ENCODE results near the gene RBM20. TPM values are rescaled to one million over a fixed set of nuclear protein-coding genes. Genes with fewer than 3 reads are reported as not detected.
"Not testable (repeated sequence)": the region's sequence is repeated elsewhere in the genome, so short reads cannot be mapped to it uniquely, and the experiment has no call there.

RBM20 gene
- total and polyA plus RNA-seq, 5 experiments from 2014 or later = 0.20 to 0.93 (median 0.49) TPM

DNA sequence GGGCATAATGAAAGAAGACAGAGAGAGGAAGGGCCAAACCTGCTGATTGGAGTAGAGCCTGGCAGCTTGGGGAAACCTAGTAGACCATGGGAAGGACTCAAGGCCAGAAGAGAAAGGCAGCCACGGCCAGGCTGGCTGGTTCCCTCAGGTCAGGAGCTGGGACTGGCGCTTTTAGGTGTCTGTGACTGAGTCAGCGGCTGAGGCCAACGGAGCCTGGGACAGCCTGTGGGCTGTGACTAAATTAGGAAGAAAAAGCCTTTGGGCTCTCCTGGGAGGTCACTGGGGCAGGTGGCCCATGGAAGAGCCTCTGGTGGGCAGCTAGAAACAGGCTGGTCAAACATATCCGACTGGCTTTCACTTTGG, 118.7 kb downstream of the RBM20 start:
- no peak for ATAC-seq
- no peaks in the 10 kb centered on the region for H3K36me3 Mint-ChIP-seq
- POLR2A ChIA-PET = no interaction called here

GRCh38 chr10:110764378-110764777, 120.2 kb downstream of the RBM20 start:
- no peak overlapping the region for H3K4me3 Mint-ChIP-seq
- ATAC-seq (no peak), DNase-seq (no peak)
- H3K4me1 Mint-ChIP-seq = no peaks in the 10 kb centered on the region
- H3K27me3 Mint-ChIP-seq = peaks cover 0 to 6% (median 2%) of the 10 kb centered on the region in 5 donors
- POLR2A ChIA-PET = no interaction called here
- no peaks in the 10 kb centered on the region for H3K36me3 Mint-ChIP-seq
- H3K9me3 Mint-ChIP-seq = no peaks in the 10 kb centered on the region
- H3K27ac Mint-ChIP-seq = no peak overlapping the region

More for the DNA sequence above, 118.7 kb downstream of the RBM20 start:
- Mint-ChIP-seq H3K4me3 (no peak overlapping the region), H3K4me1 (no peaks in the 10 kb centered on the region), H3K27ac (peak overlapping the region in 1 of 10 donors; percentile 7), H3K9me3 (no peaks in the 10 kb centered on the region), H3K27me3 (peaks cover 0 to 6% (median 2%) of the 10 kb centered on the region in 5 donors)
- no peak for DNase-seq

- Mint-ChIP-seq H3K4me1 (no peaks in the 10 kb centered on the region), H3K27ac (no peak overlapping the region), H3K4me3 (no peak overlapping the region), H3K36me3 (no peaks in the 10 kb centered on the region), H3K27me3 (peaks cover 0 to 6% (median 2%) of the 10 kb centered on the region in 5 donors), H3K9me3 (no peaks in the 10 kb centered on the region)
- no peak for DNase-seq
- POLR2A ChIA-PET = no interaction called here
- ATAC-seq = no peak
Observed at GRCh38 chr10:110764793-110765512, 120.8 kb downstream of the RBM20 start.

DNA sequence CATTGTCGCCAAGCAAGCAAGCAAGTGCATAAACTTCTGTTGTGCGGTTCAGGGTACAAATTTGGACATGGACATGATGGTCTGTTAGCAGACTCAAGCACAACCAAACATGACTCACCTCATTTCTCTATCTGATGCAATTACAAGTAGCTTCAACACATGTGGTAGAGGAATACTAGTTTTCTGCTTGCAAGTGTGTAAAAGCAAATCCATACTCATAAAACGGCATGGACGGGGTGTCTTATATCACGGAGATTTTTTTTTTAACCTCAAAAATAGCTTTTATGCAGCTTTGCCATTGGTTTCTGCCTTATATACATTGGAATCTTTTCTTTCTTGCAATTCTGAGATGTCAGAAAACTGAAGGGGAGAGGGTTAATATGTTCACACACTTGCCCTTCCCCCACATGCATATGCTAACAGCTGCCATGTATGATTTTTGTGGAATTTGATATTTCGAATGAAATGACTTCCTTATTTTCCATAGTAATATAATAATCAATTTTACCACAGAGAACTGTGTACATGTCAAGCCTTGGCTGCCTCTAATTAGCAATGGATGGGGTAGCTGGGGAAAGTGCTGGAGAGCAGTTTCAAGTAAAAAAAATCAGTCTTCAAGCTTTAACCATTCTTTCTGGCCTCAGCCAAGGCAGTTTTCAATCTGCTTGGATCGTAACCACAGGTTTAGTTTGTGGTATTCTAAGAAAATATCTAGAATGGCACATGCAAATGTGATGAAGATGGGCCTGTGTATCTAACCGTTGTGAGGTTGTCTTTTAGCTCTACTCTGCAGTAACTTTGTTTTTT, 121.6 kb downstream of the RBM20 start:
- Mint-ChIP-seq H3K4me3 (no peak overlapping the region), H3K36me3 (no peaks in the 10 kb centered on the region), H3K27me3 (peaks cover 0 to 6% (median 2%) of the 10 kb centered on the region in 5 donors), H3K9me3 (no peaks in the 10 kb centered on the region), H3K4me1 (no peaks in the 10 kb centered on the region), H3K27ac (no peak overlapping the region)
- ATAC-seq (no peak), DNase-seq (no peak)
- POLR2A ChIA-PET = no interaction called here

DNA sequence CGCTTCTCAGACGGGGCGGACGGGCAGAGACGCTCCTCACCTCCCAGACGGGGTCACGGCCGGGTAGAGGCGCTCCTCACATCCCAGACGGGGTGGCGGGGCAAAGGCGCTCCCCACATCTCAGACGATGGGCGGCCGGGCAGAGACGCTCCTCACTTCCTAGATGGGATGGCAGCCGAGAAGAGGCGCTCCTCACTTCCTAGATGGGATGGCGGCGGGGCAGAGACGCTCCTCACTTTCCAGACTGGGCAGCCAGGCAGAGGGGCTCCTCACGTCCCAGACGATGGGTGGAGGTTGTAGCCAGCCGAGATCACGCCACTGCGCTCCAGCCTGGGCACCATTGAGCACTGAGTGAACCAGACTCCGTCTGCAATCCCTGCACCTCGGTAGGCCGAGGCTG, 123.5 kb downstream of the RBM20 start:
- H3K27me3 Mint-ChIP-seq, H3K36me3 Mint-ChIP-seq: not testable (repeated sequence)
- H3K27ac Mint-ChIP-seq = peak overlapping the region in 1 of 10 donors; percentile 45

DNA sequence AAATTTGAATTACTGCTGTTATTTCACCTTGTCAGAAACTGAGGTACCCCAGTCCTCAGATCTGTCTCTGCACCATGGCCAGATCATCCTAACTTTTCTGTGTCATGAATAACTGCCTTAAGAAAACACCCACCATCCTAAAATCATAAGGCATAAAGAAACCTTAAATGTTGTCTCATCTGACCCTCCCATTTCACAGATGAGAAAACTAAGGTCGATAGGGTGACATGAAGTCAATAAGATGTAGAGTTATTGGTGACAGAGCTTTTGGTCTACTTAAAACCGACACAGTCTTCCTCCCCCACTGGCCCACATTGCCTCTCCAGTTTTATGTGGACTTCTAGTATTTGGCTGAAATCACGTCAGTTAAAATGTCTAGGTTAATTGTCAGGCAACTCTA, 126.1 kb downstream of the RBM20 start:
- POLR2A ChIA-PET = no interaction called here
- ATAC-seq (no peak), DNase-seq (no peak)
- no peaks in the 10 kb centered on the region for H3K27me3 Mint-ChIP-seq
- no peaks in the 10 kb centered on the region for H3K9me3 Mint-ChIP-seq
- peak overlapping the region in 2 of 10 donors; percentile 43 to 60 for H3K27ac Mint-ChIP-seq
- H3K4me3 Mint-ChIP-seq = no peak overlapping the region
- no peaks in the 10 kb centered on the region for H3K36me3 Mint-ChIP-seq
- peaks cover 0 to 14% (median 2%) of the 10 kb centered on the region in 4 donors for H3K4me1 Mint-ChIP-seq

More for the DNA sequence above, 123.5 kb downstream of the RBM20 start:
- POLR2A ChIA-PET, DNase-seq, H3K9me3 Mint-ChIP-seq, H3K4me3 Mint-ChIP-seq, ATAC-seq, H3K4me1 Mint-ChIP-seq: not testable (repeated sequence)

DNA sequence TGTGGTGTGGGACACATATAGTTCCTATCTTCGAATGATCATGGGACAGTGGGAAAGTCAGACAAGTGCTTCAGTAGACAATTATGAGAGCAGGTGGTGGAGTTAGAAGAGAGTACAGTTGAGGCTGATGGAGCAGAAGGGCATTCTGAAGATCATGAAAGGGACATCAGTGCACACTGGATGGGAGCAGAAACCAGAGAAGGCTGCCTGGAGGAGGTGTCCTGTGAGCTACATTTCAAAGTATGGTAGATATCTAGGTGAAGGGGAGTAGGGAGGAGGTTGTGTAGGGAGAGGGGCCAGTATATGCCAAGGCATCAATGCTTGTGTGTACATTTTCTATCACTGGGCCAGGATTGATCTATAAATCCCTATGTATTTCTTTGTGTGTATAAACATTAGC, 127.3 kb downstream of the RBM20 start:
- no peaks in the 10 kb centered on the region for H3K9me3 Mint-ChIP-seq
- H3K27me3 Mint-ChIP-seq = no peaks in the 10 kb centered on the region
- H3K27ac Mint-ChIP-seq = no peak overlapping the region
- peaks cover 0 to 14% (median 2%) of the 10 kb centered on the region in 4 donors for H3K4me1 Mint-ChIP-seq
- H3K4me3 Mint-ChIP-seq = no peak overlapping the region
- ATAC-seq (no peak), DNase-seq (no peak)
- H3K36me3 Mint-ChIP-seq = no peaks in the 10 kb centered on the region
- POLR2A ChIA-PET = no interaction called here

DNA sequence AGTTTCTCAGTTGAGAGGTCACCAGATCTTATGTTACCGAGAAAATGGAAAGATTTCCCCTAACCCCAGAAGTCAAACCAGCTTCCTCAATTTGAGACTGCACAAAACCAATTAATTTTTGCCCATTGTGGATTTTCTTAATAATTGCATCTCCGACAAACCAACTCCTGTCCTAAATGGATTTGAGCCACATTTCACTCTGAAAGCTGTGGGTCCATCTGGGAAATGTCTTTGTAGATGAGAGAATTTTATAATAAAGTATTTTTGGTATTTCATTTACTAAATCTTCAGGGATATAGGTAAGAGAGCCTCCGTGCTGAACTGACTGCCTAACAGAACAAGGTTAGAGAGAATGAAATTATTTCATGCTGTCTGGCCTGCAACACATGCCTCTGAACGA, 127.9 kb downstream of the RBM20 start:
- H3K4me1 Mint-ChIP-seq = peaks cover 0 to 14% (median 2%) of the 10 kb centered on the region in 4 donors
- no peak overlapping the region for H3K4me3 Mint-ChIP-seq
- no peak for ATAC-seq
- no peak for DNase-seq
- POLR2A ChIA-PET = no interaction called here
- no peaks in the 10 kb centered on the region for H3K36me3 Mint-ChIP-seq
- no peaks in the 10 kb centered on the region for H3K27me3 Mint-ChIP-seq
- no peaks in the 10 kb centered on the region for H3K9me3 Mint-ChIP-seq
- H3K27ac Mint-ChIP-seq = no peak overlapping the region

DNA sequence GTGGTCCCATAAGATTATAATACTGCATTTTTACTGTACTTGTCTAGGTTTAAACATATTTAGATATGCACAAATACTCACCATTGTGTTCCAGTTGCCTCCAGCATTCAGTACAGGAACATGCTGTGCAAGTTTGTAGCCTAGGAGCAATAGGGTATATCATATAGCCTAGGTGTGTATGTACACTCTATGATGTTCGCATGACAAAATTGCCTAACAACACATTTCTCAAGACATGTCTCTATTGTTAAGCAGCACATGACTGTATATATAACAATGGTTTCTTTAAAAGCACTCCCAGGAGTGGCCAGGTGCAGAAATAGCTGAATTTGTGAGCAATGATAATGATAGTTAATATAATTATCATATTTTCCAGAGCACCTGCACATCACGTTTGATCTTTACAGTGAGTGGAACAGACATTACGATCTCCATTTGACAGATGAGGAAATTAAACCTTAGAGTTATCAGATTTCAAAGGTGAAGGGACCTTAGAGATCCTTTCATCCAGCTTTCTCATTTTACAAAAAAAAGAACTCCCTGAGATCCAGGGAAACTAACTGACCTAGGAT, 128.4 kb downstream of the RBM20 start:
- Mint-ChIP-seq H3K9me3 (no peaks in the 10 kb centered on the region), H3K4me1 (peaks cover 0 to 14% (median 2%) of the 10 kb centered on the region in 4 donors), H3K27me3 (no peaks in the 10 kb centered on the region), H3K27ac (no peak overlapping the region), H3K4me3 (no peak overlapping the region), H3K36me3 (no peaks in the 10 kb centered on the region)
- ATAC-seq (no peak), DNase-seq (no peak)
- POLR2A ChIA-PET = no interaction called here

- ATAC-seq (no peak), DNase-seq (no peak)
- H3K36me3 Mint-ChIP-seq = no peaks in the 10 kb centered on the region
- no peak overlapping the region for H3K4me3 Mint-ChIP-seq
- POLR2A ChIA-PET = interaction anchor here (0.5 kb wide), 1 partner anchor 62 kb away, joined by 3 read pairs; no protein-coding TSS in a partner anchor
- H3K4me1 Mint-ChIP-seq = peaks cover 0 to 14% (median 5%) of the 10 kb centered on the region in 4 donors
- H3K9me3 Mint-ChIP-seq = no peaks in the 10 kb centered on the region
- peak overlapping the region in 1 of 10 donors; percentile 32 for H3K27ac Mint-ChIP-seq
- no peaks in the 10 kb centered on the region for H3K27me3 Mint-ChIP-seq
Observed at GRCh38 chr10:110773693-110774068, 129.5 kb downstream of the RBM20 start.

GRCh38 chr10:110774069-110775019, 130.2 kb downstream of the RBM20 start:
- ATAC-seq (peak in 1 of 2 donors; percentile 49), DNase-seq (no peak)
- POLR2A ChIA-PET = no interaction called here
- H3K36me3 Mint-ChIP-seq = no peaks in the 10 kb centered on the region
- peak overlapping the region in 4 of 10 donors; percentile 9 to 73 (median 23) for H3K27ac Mint-ChIP-seq
- no peaks in the 10 kb centered on the region for H3K27me3 Mint-ChIP-seq
- peaks cover under 1 to 14% (median 7%) of the 10 kb centered on the region in 4 donors for H3K4me1 Mint-ChIP-seq
- peak overlapping the region in 1 of 10 donors; percentile 25 for H3K4me3 Mint-ChIP-seq
- no peaks in the 10 kb centered on the region for H3K9me3 Mint-ChIP-seq

DNA sequence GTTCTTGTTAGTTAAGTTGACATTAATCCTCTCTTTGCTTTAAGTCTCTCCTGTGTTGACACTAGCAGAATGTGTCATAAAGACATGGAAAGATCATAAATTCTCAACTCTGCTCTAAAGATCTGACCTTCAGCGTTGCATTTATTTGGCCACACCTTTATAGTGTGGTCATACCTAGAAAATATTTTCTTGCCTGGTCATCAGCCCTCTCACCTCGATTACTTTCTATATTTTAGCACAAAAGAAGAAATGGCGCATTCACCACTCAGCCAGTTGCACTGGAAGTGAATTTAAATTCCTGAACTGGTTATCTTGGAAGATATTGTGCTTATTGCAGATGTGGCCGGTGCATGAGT, 130.9 kb downstream of the RBM20 start:
- no peaks in the 10 kb centered on the region for H3K9me3 Mint-ChIP-seq

More for the DNA sequence above, 130.9 kb downstream of the RBM20 start:
- ATAC-seq (no peak), DNase-seq (no peak)
- peaks cover 2 to 19% (median 13%) of the 10 kb centered on the region in 4 donors for H3K4me1 Mint-ChIP-seq
- POLR2A ChIA-PET = no interaction called here
- no peak overlapping the region for H3K4me3 Mint-ChIP-seq
- H3K36me3 Mint-ChIP-seq = no peaks in the 10 kb centered on the region
- H3K27ac Mint-ChIP-seq = peak overlapping the region in 3 of 10 donors; percentile 32 to 40 (median 35)
- H3K27me3 Mint-ChIP-seq = no peaks in the 10 kb centered on the region

Data from naive thymus-derived CD8-positive, alpha-beta T cell (primary cell).